KMS-11 (cell line): Measurements from ENCODE around the gene ATP8B3.

Source experiments
- H2AFZ ChIP-seq: fragments of 200-600 bp; sonication (generic); 2 replicates; pipeline ENCODE4 v1.6.1; 2016; ENCODE audit warnings: antibody characterized with exemption, mixed run types, low read depth
- H3K27ac ChIP-seq: fragments of 200-600 bp; sonication (generic); 2 replicates; pipeline ENCODE4 v1.6.1; 2016; ENCODE audit warnings: mild to moderate bottlenecking, mixed run types
- H3K27me3 ChIP-seq: fragments of 200-600 bp; sonication (generic); 2 replicates; pipeline ENCODE4 v1.6.1; 2017; ENCODE audit warnings: mild to moderate bottlenecking, low read depth, mixed run types, moderate library complexity; ENCODE audit not compliant: insufficient read depth
- H3K36me3 ChIP-seq: fragments of 200-600 bp; sonication (generic); 2 replicates; pipeline ENCODE4 v1.6.1; 2017; ENCODE audit warnings: mild to moderate bottlenecking, mixed run types; ENCODE audit not compliant: insufficient read depth
- H3K4me1 ChIP-seq: fragments of 200-600 bp; sonication (generic); 2 replicates; pipeline ENCODE4 v1.6.1; 2016; ENCODE audit warnings: mild to moderate bottlenecking, low read depth, mixed run types; ENCODE audit not compliant: poor library complexity, severe bottlenecking
- H3K4me2 ChIP-seq: fragments of 200-600 bp; sonication (generic); 2 replicates; pipeline ENCODE4 v1.7.0; 2016; ENCODE audit warnings: mild to moderate bottlenecking, mixed run types
- H3K4me3 ChIP-seq: fragments of 200-600 bp; sonication (generic); IDR thresholded peaks from 2 replicates; pipeline ENCODE4 v1.6.1; 2017; ENCODE audit warnings: low read depth, low read length, mixed read lengths; ENCODE audit not compliant: insufficient read depth
- H3K79me2 ChIP-seq: fragments of 200-600 bp; sonication (generic); 2 replicates; pipeline ENCODE4 v1.6.1; 2016; ENCODE audit warnings: low read depth, mixed run types; ENCODE audit not compliant: insufficient read depth
- H3K9ac ChIP-seq: fragments of 200-600 bp; sonication (generic); 2 replicates; pipeline ENCODE4 v1.6.1; 2016; ENCODE audit warnings: mild to moderate bottlenecking, mixed run types
- H4K20me1 ChIP-seq: fragments of 200-600 bp; sonication (generic); 2 replicates; pipeline ENCODE4 v1.6.1; 2016; ENCODE audit warnings: mild to moderate bottlenecking, mixed run types; ENCODE audit not compliant: insufficient read depth
- TF ChIP-seq, protein P1 (sequence below): fragments of 200-600 bp; sonication (generic); conservative IDR thresholded peaks from 2 replicates; pipeline ENCODE4 v1.6.1; 2017; ENCODE audit warnings: low read depth, mild to moderate bottlenecking, antibody characterized with exemption, low read length, moderate library complexity, mixed read lengths

The ATP8B3 gene

DNA sequence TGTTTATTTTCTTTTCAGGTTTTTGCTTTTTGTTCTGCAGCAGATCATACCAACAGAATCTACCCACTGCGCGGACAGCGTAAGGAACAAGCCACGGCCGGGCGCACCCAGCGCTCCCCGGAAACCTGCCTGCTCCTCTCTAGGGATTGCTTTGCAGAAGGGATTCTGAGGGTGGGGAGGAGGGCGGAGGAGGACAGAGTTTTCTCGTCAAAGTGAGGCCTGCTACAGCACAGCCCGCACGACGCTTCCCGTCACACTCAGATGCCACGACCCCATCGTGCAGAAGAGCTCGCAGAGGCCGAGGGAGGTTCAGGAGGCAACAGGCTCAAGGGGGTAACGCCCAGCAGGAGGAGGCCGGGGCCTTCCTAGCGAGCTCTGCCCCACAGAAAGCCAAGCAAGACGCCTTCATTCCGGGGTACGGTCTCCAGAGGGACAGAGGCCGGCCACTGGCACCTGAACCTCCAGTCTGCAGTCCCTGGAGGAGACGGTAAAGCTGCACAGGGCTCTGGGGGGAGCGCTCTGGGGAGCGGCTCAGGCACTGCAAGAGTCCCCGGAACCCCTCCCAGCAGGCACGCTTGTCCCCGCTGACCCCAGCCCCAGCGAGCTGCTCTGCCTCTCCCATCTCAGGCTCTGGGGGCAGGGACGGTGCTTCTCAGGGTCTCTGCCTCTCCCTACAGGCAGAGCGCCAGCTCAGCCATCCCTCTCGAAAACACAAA is 29.3 kb upstream of the ATP8B3 start:
- H2AFZ ChIP-seq, result no peak overlapping the region
- H4K20me1 ChIP-seq, result peaks cover 4% of the 10 kb centered on the region; the same call in 1 of the 2 replicates
- H3K4me2 ChIP-seq, result no peak overlapping the region
- peaks cover 4% of the 10 kb centered on the region for H3K4me1 ChIP-seq
- peaks cover 85% of the 10 kb centered on the region for H3K79me2 ChIP-seq
- H3K9ac ChIP-seq, result no peak overlapping the region
- TF ChIP-seq, protein P1, sequence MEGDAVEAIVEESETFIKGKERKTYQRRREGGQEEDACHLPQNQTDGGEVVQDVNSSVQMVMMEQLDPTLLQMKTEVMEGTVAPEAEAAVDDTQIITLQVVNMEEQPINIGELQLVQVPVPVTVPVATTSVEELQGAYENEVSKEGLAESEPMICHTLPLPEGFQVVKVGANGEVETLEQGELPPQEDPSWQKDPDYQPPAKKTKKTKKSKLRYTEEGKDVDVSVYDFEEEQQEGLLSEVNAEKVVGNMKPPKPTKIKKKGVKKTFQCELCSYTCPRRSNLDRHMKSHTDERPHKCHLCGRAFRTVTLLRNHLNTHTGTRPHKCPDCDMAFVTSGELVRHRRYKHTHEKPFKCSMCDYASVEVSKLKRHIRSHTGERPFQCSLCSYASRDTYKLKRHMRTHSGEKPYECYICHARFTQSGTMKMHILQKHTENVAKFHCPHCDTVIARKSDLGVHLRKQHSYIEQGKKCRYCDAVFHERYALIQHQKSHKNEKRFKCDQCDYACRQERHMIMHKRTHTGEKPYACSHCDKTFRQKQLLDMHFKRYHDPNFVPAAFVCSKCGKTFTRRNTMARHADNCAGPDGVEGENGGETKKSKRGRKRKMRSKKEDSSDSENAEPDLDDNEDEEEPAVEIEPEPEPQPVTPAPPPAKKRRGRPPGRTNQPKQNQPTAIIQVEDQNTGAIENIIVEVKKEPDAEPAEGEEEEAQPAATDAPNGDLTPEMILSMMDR, result no peak
- no peaks in the 10 kb centered on the region for H3K27me3 ChIP-seq
- H3K27ac ChIP-seq, result no peak overlapping the region
- no peaks in the 10 kb centered on the region for H3K36me3 ChIP-seq
- no peak overlapping the region for H3K4me3 ChIP-seq

DNA sequence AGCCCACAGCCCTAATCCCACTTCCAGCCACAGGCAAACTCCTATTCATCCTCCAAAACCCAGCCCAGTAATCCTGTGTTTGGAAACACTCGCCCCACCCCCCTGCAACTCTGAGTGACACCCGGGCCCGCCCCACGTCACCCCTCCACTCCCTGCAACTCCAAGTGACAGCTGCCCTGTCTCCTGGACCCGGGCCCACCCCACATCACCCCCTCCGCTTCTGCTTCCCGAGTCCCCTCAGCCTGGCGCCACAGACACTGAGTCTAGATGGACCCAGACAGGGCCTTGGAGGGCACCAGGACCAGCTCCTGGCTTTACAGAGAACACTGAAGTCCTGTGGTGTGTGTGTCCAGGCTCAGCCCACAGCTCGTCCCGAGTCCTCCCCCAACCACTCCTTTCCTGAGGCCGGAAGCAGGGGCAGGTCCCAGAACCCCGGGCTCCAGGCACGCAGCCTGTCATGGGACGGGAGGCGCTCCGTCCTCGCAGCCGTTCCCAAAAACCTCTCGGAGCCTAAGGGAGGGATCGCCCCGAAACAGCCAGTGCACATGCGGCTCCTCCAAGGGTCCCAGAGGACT is 28.6 kb upstream of the ATP8B3 start:
- Histone ChIP-seq H3K36me3 (no peaks in the 10 kb centered on the region), H3K4me1 (no peaks in the 10 kb centered on the region), H2AFZ (no peak overlapping the region), H4K20me1 (peaks cover 4% of the 10 kb centered on the region; the same call in 1 of the 2 replicates), H3K79me2 (peaks cover 78% of the 10 kb centered on the region), H3K4me2 (no peak overlapping the region), H3K4me3 (no peak overlapping the region), H3K27ac (no peak overlapping the region), H3K27me3 (no peaks in the 10 kb centered on the region), H3K9ac (no peak overlapping the region)
- TF ChIP-seq, protein P1, result no peak

DNA sequence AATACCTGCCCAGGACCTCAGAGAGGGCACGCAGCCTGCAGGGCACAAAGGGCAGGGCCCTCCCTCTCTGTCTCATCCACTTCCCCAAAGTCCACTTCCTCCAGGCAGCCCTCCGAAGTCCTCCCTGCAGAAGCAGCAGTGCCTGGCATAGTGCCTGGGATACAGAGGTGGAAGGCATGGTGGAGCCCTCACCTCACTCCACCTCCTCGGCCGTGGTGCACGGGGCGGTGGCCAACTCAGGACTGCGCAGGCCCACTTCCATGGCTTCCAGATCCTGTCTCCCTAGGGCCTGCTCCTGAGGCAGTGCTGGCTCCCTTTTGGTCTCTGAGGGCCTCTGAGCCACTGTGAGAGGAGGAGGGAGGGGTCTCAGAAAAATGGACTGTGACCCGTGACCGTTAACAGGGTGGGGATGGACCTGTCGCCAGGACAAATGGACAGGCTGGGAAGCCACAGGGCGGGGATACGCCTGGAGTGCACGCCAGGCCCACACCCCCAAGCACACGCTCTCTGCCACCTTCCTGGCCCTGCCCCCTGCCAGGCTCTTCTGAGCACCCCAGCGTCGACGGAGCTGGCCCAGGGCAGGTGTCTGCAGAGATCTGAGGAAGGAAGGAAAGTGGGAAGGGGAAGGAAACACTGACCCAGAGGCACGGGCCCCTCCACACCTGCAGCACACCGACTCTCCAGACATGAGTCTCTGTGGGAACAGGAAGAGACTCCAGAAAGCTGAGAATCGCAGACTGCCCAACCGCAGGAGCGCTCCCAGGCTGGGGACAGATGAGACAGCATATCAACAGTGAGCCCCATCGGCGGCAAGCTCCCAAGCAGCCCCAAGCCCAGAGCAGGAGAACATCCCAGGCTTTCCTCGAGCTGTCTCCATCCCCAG is 27.8 kb upstream of the ATP8B3 start:
- TF ChIP-seq, protein P1, result no peak
- no peak overlapping the region for H2AFZ ChIP-seq
- H3K9ac ChIP-seq, result no peak overlapping the region
- no peak overlapping the region for H3K4me2 ChIP-seq
- no peaks in the 10 kb centered on the region for H3K4me1 ChIP-seq
- peaks cover 71% of the 10 kb centered on the region; the same call in 1 of the 2 replicates for H3K79me2 ChIP-seq
- H3K4me3 ChIP-seq, result no peak overlapping the region
- H3K36me3 ChIP-seq, result no peaks in the 10 kb centered on the region
- H3K27me3 ChIP-seq, result no peaks in the 10 kb centered on the region
- H3K27ac ChIP-seq, result no peak overlapping the region
- H4K20me1 ChIP-seq, result peaks cover 4% of the 10 kb centered on the region; the same call in 1 of the 2 replicates

DNA sequence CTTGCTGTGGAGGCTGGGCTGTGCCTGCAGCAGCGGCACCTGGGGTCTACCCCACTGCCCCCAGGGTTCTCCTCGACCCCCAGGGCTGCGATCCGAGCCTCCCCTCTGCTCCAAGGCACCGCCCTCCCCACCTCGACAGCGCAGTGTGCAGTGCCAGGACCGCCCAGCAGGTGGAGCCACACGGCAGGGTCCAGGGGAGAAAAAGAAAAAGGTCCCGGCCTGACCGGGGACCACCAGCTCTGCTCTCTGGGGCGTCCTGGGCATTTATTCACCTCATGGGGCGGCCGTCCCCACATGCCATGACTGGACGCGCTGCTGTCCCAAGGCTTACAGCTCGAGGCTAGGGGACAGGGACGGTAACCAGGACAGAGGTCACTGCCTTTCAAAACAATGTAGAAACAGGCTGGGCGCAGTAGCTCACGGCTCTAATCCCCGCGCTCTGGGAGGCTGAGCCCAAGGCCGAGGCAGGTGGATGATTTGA is 25.6 kb upstream of the ATP8B3 start:
- TF ChIP-seq, protein P1, result peak; percentile 85
- Histone ChIP-seq H3K27ac (no peak overlapping the region), H3K4me1 (no peaks in the 10 kb centered on the region), H4K20me1 (peaks cover 4% of the 10 kb centered on the region; the same call in 1 of the 2 replicates), H3K27me3 (no peaks in the 10 kb centered on the region), H3K4me2 (no peak overlapping the region), H2AFZ (no peak overlapping the region), H3K79me2 (peaks cover 48% of the 10 kb centered on the region; the same call in 1 of the 2 replicates), H3K36me3 (no peaks in the 10 kb centered on the region), H3K4me3 (no peak overlapping the region), H3K9ac (no peak overlapping the region)
